WTC11 (cell line): Measurements from ENCODE around the gene FPR1. TPM values are rescaled to one million over a fixed set of nuclear protein-coding genes. Genes with fewer than 3 reads are reported as not detected.
"Not testable (repeated sequence)": the region's sequence is repeated elsewhere in the genome, so short reads cannot be mapped to it uniquely, and the experiment has no call there.

ENCODE experiments used
- ATAC-seq: fragments of 200-7000 bp; cut with Tn5 transposase; 2 replicates; pipeline ENCODE4 v1.10.0; 2021; ENCODE audit warnings: mild to moderate bottlenecking, moderate library complexity
- CTCF ChIA-PET: fragments of 300-600 bp; sonication (Branson Sonifier 250); formaldehyde crosslinking; loops from one replicate; lab custom pipeline; 2021; ENCODE audit warnings: antibody characterized with exemption; lab: Charles Lee
- POLR2A ChIA-PET: fragments of 350-600 bp; sonication (Branson Sonifier 250); formaldehyde crosslinking; loops from one replicate; lab custom pipeline; 2021; ENCODE audit warnings: antibody characterized with exemption; lab: Charles Lee
- DNase-seq: peaks from one replicate; pipeline ENCODE4 v3.0.0; 2021; ENCODE audit warnings: low spot score
- H3K27ac Mint-ChIP-seq: 2 replicates; pipeline ENCODE4 v1.8.0; 2021; ENCODE audit warnings: mixed read lengths
- H3K27me3 Mint-ChIP-seq: 2 replicates; pipeline ENCODE4 v1.8.0; 2021; ENCODE audit warnings: low read depth, mild to moderate bottlenecking, moderate library complexity, mixed read lengths
- H3K36me3 Mint-ChIP-seq: 2 replicates; pipeline ENCODE4 v1.8.0; 2021; ENCODE audit warnings: mixed read lengths
- H3K4me1 Mint-ChIP-seq: 2 replicates; pipeline ENCODE4 v1.8.0; 2022; ENCODE audit warnings: mixed read lengths
- H3K4me3 Mint-ChIP-seq: 2 replicates; pipeline ENCODE4 v1.8.0; 2021; ENCODE audit warnings: mild to moderate bottlenecking, moderate library complexity, mixed read lengths
- H3K9me3 Mint-ChIP-seq: 2 replicates; pipeline ENCODE4 v1.8.0; 2021; ENCODE audit warnings: mixed read lengths
- CBFB ChIP-seq: sonication (generic); formaldehyde crosslinking; IDR thresholded peaks from 2 replicates; pipeline ENCODE4 v1.8.1; 2022; ENCODE audit warnings: mild to moderate bottlenecking, low read depth, missing genetic modification reagents
- KAT7 ChIP-seq: sonication (generic); formaldehyde crosslinking; IDR thresholded peaks from 2 replicates; pipeline ENCODE4 v1.8.1; 2023; ENCODE audit warnings: missing genetic modification reagents, mild to moderate bottlenecking, borderline replicate concordance
- NR1H2 ChIP-seq: sonication (generic); formaldehyde crosslinking; IDR thresholded peaks from 2 replicates; pipeline ENCODE4 v1.9.0; 2021; ENCODE audit warnings: mild to moderate bottlenecking, moderate library complexity, missing genetic modification reagents
- PRRX2 ChIP-seq: fragments of 250-450 bp; sonication (Bioruptor Pico); IDR thresholded peaks from 2 replicates; pipeline ENCODE4 v1.8.0; 2021; ENCODE audit warnings: mild to moderate bottlenecking
- ZNF138 ChIP-seq: sonication (generic); formaldehyde crosslinking; conservative IDR thresholded peaks from 2 replicates; pipeline ENCODE4 v1.8.1; 2022; ENCODE audit warnings: mild to moderate bottlenecking, moderate library complexity, missing genetic modification reagents
- ZNF232 ChIP-seq: sonication (generic); formaldehyde crosslinking; IDR thresholded peaks from 2 replicates; pipeline ENCODE4 v1.8.0; 2022; ENCODE audit warnings: mild to moderate bottlenecking, missing genetic modification reagents
- total RNA-seq: library from RNA; stranded (reverse); gene quantifications from 3 replicates; pipeline ENCODE4 v1.2.3, GENCODE V29; 2021
- TF ChIP-seq, protein P1 (sequence below): fragments of 250-450 bp; sonication (Bioruptor Pico); IDR thresholded peaks from 2 replicates; pipeline ENCODE4 v2.1.2; 2022; ENCODE audit warnings: mild to moderate bottlenecking, moderate library complexity
- TF ChIP-seq, protein P2 (sequence below): sonication (generic); formaldehyde crosslinking; conservative IDR thresholded peaks from 2 replicates; pipeline ENCODE4 v1.8.1; 2023; ENCODE audit warnings: mild to moderate bottlenecking, low read depth, missing genetic modification reagents, moderate library complexity
- TF ChIP-seq, protein P3 (sequence below): sonication (generic); formaldehyde crosslinking; IDR thresholded peaks from 2 replicates; pipeline ENCODE4 v1.8.0; 2022; ENCODE audit warnings: missing genetic modification reagents
- TF ChIP-seq, protein P4 (sequence below): sonication (generic); formaldehyde crosslinking; IDR thresholded peaks from 2 replicates; pipeline ENCODE4 v1.8.1; 2022; ENCODE audit warnings: mild to moderate bottlenecking, moderate library complexity, missing genetic modification reagents
- TF ChIP-seq, protein P5 (sequence below): sonication (generic); formaldehyde crosslinking; conservative IDR thresholded peaks from 2 replicates; pipeline ENCODE4 v1.8.1; 2022; ENCODE audit warnings: mild to moderate bottlenecking, missing genetic modification reagents
- TF ChIP-seq, protein P6 (sequence below): fragments of 200-600 bp; IDR thresholded peaks from 2 replicates; pipeline ENCODE4 v1.8.0; 2022; ENCODE audit warnings: antibody characterized with exemption

The FPR1 gene
- total RNA-seq, 1 experiment from 2014 or later, result 0.72 TPM

DNA sequence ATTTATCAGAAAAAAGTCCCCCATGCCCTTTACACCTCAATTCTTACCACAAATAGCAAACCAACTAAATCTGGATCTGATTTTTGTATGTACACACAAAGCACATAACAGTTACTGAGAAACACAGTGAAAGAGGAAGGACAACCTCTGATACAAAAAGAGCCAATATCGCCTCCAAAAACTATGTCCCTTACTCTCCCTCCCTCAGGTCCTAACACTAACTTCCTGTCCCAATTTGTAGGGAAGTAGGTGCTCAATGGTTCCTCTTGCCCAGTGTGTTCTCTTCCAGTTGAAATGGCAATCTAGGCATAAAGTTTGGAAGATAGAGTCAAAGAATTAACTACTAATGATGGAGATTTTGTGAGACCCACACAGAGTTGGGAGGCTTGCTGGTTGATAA lies 27.5 kb upstream of the FPR1 start (continued):
- no peak for TF ChIP-seq ZNF232
- TF ChIP-seq ZNF138 (CRISPR knock-in tag), result no peak
- TF ChIP-seq, protein P1, sequence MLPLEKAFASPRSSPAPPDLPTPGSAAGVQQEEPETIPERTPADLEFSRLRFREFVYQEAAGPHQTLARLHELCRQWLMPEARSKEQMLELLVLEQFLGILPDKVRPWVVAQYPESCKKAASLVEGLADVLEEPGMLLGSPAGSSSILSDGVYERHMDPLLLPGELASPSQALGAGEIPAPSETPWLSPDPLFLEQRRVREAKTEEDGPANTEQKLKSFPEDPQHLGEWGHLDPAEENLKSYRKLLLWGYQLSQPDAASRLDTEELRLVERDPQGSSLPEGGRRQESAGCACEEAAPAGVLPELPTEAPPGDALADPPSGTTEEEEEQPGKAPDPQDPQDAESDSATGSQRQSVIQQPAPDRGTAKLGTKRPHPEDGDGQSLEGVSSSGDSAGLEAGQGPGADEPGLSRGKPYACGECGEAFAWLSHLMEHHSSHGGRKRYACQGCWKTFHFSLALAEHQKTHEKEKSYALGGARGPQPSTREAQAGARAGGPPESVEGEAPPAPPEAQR (CRISPR knock-in tag), result no peak
- TF ChIP-seq, protein P2, sequence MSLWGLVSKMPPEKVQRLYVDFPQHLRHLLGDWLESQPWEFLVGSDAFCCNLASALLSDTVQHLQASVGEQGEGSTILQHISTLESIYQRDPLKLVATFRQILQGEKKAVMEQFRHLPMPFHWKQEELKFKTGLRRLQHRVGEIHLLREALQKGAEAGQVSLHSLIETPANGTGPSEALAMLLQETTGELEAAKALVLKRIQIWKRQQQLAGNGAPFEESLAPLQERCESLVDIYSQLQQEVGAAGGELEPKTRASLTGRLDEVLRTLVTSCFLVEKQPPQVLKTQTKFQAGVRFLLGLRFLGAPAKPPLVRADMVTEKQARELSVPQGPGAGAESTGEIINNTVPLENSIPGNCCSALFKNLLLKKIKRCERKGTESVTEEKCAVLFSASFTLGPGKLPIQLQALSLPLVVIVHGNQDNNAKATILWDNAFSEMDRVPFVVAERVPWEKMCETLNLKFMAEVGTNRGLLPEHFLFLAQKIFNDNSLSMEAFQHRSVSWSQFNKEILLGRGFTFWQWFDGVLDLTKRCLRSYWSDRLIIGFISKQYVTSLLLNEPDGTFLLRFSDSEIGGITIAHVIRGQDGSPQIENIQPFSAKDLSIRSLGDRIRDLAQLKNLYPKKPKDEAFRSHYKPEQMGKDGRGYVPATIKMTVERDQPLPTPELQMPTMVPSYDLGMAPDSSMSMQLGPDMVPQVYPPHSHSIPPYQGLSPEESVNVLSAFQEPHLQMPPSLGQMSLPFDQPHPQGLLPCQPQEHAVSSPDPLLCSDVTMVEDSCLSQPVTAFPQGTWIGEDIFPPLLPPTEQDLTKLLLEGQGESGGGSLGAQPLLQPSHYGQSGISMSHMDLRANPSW, result no peak
- TF ChIP-seq KAT7 (CRISPR knock-in tag), result no peak
- TF ChIP-seq, protein P3, sequence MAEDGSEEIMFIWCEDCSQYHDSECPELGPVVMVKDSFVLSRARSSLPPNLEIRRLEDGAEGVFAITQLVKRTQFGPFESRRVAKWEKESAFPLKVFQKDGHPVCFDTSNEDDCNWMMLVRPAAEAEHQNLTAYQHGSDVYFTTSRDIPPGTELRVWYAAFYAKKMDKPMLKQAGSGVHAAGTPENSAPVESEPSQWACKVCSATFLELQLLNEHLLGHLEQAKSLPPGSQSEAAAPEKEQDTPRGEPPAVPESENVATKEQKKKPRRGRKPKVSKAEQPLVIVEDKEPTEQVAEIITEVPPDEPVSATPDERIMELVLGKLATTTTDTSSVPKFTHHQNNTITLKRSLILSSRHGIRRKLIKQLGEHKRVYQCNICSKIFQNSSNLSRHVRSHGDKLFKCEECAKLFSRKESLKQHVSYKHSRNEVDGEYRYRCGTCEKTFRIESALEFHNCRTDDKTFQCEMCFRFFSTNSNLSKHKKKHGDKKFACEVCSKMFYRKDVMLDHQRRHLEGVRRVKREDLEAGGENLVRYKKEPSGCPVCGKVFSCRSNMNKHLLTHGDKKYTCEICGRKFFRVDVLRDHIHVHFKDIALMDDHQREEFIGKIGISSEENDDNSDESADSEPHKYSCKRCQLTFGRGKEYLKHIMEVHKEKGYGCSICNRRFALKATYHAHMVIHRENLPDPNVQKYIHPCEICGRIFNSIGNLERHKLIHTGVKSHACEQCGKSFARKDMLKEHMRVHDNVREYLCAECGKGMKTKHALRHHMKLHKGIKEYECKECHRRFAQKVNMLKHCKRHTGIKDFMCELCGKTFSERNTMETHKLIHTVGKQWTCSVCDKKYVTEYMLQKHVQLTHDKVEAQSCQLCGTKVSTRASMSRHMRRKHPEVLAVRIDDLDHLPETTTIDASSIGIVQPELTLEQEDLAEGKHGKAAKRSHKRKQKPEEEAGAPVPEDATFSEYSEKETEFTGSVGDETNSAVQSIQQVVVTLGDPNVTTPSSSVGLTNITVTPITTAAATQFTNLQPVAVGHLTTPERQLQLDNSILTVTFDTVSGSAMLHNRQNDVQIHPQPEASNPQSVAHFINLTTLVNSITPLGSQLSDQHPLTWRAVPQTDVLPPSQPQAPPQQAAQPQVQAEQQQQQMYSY (CRISPR knock-in tag), result no peak
- no peak for TF ChIP-seq NR1H2 (CRISPR knock-in tag)
- TF ChIP-seq CBFB (CRISPR knock-in tag), result no peak
- TF ChIP-seq PRRX2 (CRISPR knock-in tag), result no peak
- TF ChIP-seq, protein P4, sequence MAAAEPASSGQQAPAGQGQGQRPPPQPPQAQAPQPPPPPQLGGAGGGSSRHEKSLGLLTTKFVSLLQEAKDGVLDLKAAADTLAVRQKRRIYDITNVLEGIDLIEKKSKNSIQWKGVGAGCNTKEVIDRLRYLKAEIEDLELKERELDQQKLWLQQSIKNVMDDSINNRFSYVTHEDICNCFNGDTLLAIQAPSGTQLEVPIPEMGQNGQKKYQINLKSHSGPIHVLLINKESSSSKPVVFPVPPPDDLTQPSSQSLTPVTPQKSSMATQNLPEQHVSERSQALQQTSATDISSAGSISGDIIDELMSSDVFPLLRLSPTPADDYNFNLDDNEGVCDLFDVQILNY (CRISPR knock-in tag), result no peak
- TF ChIP-seq, all 79 proteins: peak for 0

DNA sequence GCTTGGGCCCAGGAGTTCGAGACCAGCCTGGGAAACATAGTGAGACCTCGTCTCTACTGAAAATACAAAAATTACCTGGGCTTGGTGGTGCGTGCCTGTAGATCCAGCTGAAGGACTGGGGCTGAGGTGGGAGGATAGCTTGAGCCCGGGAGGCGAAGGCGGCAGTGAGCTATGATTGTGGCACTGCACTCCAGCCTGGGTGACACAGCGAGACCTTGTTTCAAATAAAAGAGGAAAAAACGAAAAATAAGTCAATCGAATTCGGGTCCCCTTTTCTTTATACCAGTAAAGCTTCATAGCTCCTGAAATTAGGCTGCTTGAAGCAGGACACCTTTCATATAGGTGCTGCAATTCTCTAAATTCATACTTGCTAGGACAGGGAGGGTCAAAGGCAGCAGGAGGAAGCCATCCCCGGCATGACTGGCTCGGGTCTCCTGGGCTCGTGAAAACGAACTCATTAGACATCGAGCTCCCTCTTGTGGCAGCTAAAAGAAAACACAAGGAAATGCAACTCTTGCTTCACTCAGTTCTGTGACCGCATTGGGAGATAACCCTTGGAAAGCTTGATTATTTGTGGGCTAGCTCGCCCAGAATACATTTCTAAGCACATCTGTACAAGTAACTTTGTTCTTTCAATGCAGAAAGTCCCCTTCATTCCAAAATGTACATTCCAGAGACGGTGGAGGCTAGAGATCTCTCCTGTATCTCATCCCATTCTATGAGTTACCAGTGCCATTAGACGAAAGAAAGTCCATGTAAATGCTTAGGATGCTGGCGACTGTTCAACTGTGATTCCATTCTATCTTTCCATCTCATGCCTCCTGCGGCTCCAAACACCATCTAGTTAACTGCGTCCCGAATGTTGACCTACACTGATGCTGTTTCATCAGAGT lies 26.1 kb upstream of the FPR1 start:
- peaks cover 37% of the 10 kb centered on the region for H3K27me3 Mint-ChIP-seq
- peaks cover 8% of the 10 kb centered on the region for H3K4me1 Mint-ChIP-seq
- POLR2A ChIA-PET, result interaction anchor here (0.6 to 1.1 kb wide), 2 partner anchors 75 to 109 kb away, joined by 4 read pairs; no protein-coding TSS in a partner anchor
- peak; percentile 96 for ATAC-seq
- no peak overlapping the region for H3K4me3 Mint-ChIP-seq
- H3K36me3 Mint-ChIP-seq, result no peaks in the 10 kb centered on the region
- H3K27ac Mint-ChIP-seq, result no peak overlapping the region
- peaks cover 4% of the 10 kb centered on the region; the same call in 1 of the 2 replicates for H3K9me3 Mint-ChIP-seq
- peak; percentile 59 for DNase-seq
- TF ChIP-seq, protein P5, sequence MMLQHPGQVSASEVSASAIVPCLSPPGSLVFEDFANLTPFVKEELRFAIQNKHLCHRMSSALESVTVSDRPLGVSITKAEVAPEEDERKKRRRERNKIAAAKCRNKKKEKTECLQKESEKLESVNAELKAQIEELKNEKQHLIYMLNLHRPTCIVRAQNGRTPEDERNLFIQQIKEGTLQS (CRISPR knock-in tag), result no peak
- TF ChIP-seq, protein P6, sequence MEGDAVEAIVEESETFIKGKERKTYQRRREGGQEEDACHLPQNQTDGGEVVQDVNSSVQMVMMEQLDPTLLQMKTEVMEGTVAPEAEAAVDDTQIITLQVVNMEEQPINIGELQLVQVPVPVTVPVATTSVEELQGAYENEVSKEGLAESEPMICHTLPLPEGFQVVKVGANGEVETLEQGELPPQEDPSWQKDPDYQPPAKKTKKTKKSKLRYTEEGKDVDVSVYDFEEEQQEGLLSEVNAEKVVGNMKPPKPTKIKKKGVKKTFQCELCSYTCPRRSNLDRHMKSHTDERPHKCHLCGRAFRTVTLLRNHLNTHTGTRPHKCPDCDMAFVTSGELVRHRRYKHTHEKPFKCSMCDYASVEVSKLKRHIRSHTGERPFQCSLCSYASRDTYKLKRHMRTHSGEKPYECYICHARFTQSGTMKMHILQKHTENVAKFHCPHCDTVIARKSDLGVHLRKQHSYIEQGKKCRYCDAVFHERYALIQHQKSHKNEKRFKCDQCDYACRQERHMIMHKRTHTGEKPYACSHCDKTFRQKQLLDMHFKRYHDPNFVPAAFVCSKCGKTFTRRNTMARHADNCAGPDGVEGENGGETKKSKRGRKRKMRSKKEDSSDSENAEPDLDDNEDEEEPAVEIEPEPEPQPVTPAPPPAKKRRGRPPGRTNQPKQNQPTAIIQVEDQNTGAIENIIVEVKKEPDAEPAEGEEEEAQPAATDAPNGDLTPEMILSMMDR, result peak; percentile 63
- CTCF ChIA-PET, result interaction anchor here (0.6 to 2.6 kb wide), 37 partner anchors 10 to 489 kb away, joined by 3 to 46 read pairs (median 4); partner anchors contain the start of gene FPR2

DNA sequence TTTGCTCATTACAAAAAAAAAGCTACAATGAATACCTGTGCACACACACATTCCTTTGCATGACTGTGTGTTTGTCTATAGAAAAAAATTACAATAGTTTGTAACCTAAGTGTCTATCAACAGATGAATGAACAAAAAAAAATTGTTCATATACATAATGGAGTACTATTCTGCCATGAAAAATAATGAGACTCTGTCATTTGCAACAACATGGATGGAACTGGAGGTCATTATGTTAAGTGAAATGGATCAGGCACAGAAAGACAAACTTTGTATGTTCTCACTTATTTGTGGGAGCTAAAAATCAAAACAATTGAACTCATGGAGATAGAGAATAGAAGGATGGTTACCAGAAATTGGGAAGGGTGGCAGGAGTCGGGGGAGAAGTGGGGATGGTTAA lies 24.9 kb upstream of the FPR1 start:
- peaks cover 34% of the 10 kb centered on the region for H3K27me3 Mint-ChIP-seq
- H3K4me3 Mint-ChIP-seq, DNase-seq, ATAC-seq, H3K36me3 Mint-ChIP-seq, H3K9me3 Mint-ChIP-seq, H3K4me1 Mint-ChIP-seq, POLR2A ChIA-PET, H3K27ac Mint-ChIP-seq: not testable (repeated sequence)
- CTCF ChIA-PET, result interaction anchor here (1.3 to 2.6 kb wide), 4 partner anchors 64 to 119 kb away, joined by 4 to 46 read pairs (median 35); no protein-coding TSS in a partner anchor
